IMR-90 (cell line): ENCODE data around the gene CREB5. TPM values are rescaled to one million over a fixed set of nuclear protein-coding genes. Genes with fewer than 3 reads are reported as not detected.

Source experiments
- ATAC-seq: fragments of 200-7000 bp; cut with Tn5 transposase; 2 replicates; pipeline ENCODE4 v1.9.1; 2020; ENCODE audit warnings: low read depth, mild to moderate bottlenecking, moderate library complexity
- BruUV-seq: library from RNA; stranded (reverse); fragments of 400-500 nt; replicated peaks from 2 replicates; lab custom pipeline; 2021; lab: Mats Ljungman, UMichigan
- CTCF ChIA-PET: fragments of 300-600 bp; formaldehyde crosslinking; extraction: SDS; loops from one replicate; lab custom pipeline; 2021; ENCODE audit warnings: antibody characterized with exemption; lab: Yijun Ruan, JAX
- POLR2A ChIA-PET: fragments of 300-600 bp; sonication (Branson Sonifier 250); formaldehyde crosslinking; loops from one replicate; lab custom pipeline; 2022; ENCODE audit warnings: antibody characterized with exemption; ENCODE audit not compliant: unreplicated experiment; lab: Charles Lee
- DNase-seq: peaks from one replicate; pipeline ENCODE4 v3.0.0; 2013
- H2AFZ ChIP-seq: replicated peaks from 2 replicates; pipeline ENCODE3; 2013; ENCODE audit warnings: low read length, mild to moderate bottlenecking; ENCODE audit not compliant: poor library complexity
- H2AK5ac ChIP-seq: 2 replicates; pipeline ENCODE4 v1.6.1; 2013; ENCODE audit warnings: low read depth, low read length, inconsistent platforms
- H2AK9ac ChIP-seq: replicated peaks from 2 replicates; pipeline ENCODE3; 2013; ENCODE audit warnings: mild to moderate bottlenecking, low read depth, low read length, moderate library complexity; ENCODE audit not compliant: poor library complexity
- H2BK120ac ChIP-seq: 2 replicates; pipeline ENCODE4 v1.6.1; 2013; ENCODE audit warnings: low read depth, low read length, inconsistent platforms
- H2BK15ac ChIP-seq: 3 replicates; pipeline ENCODE4 v1.6.1; 2013; ENCODE audit warnings: low read depth, low read length, inconsistent platforms
- H2BK20ac ChIP-seq: 2 replicates; pipeline ENCODE4 v1.6.1; 2013; ENCODE audit warnings: low read depth, mild to moderate bottlenecking, inconsistent platforms, low read length, moderate library complexity
- H2BK5ac ChIP-seq: 2 replicates; pipeline ENCODE4 v1.6.1; 2013; ENCODE audit warnings: mild to moderate bottlenecking, low read depth, low read length, inconsistent platforms; ENCODE audit not compliant: poor library complexity, severe bottlenecking
- H3K14ac ChIP-seq: replicated peaks from 2 replicates; pipeline ENCODE4 v1.6.1; 2013; ENCODE audit warnings: low read depth, low read length, inconsistent platforms
- H3K18ac ChIP-seq: 2 replicates; pipeline ENCODE4 v1.6.1; 2013; ENCODE audit warnings: low read depth, low read length, control low read depth
- H3K23ac ChIP-seq: 2 replicates; pipeline ENCODE4 v1.6.1; 2013; ENCODE audit warnings: low read depth, low read length, inconsistent platforms
- H3K27ac ChIP-seq: 2 replicates; pipeline ENCODE4 v1.5.1; 2013; ENCODE audit warnings: mild to moderate bottlenecking, control low read depth, low read length; ENCODE audit not compliant: insufficient read depth
- H3K27me3 ChIP-seq: 2 replicates; pipeline ENCODE4 v1.6.1; 2013; ENCODE audit warnings: low read length; ENCODE audit not compliant: control insufficient read depth, insufficient read depth
- H3K36me3 ChIP-seq: 2 replicates; pipeline ENCODE4 v1.6.1; 2013; ENCODE audit warnings: low read length, mixed read lengths; ENCODE audit not compliant: control insufficient read depth, insufficient read depth
- H3K4ac ChIP-seq: 2 replicates; pipeline ENCODE4 v1.6.1; 2013; ENCODE audit warnings: low read depth, low read length, inconsistent platforms
- H3K4me1 ChIP-seq: 2 replicates; pipeline ENCODE4 v1.6.1; 2013; ENCODE audit warnings: low read length, mixed read lengths; ENCODE audit not compliant: control insufficient read depth, insufficient read depth
- H3K4me2 ChIP-seq: 2 replicates; pipeline ENCODE4 v1.6.1; 2013; ENCODE audit warnings: low read depth, mild to moderate bottlenecking, control low read depth, low read length, moderate library complexity
- H3K4me3 ChIP-seq: 2 replicates; pipeline ENCODE4 v1.5.1; 2013; ENCODE audit warnings: low read depth, mild to moderate bottlenecking, control low read depth, low read length, moderate library complexity; ENCODE audit not compliant: insufficient read depth
- H3K56ac ChIP-seq: 2 replicates; pipeline ENCODE4 v1.6.1; 2013; ENCODE audit warnings: low read length, inconsistent platforms; ENCODE audit not compliant: insufficient read depth; ENCODE audit errors: extremely low read depth
- H3K79me1 ChIP-seq, 2 experiments: 2 replicates each; pipeline ENCODE4 v1.6.1; 2013; ENCODE audit warnings: low read length in 2 of 2, inconsistent platforms in 1 of 2, low read depth in 1 of 2
- H3K9ac ChIP-seq: 2 replicates; pipeline ENCODE4 v1.6.1; 2013; ENCODE audit warnings: low read depth, low read length, control low read depth
- H3K9me1 ChIP-seq: 2 replicates; pipeline ENCODE4 v1.6.1; 2013; ENCODE audit warnings: low read length, inconsistent platforms; ENCODE audit not compliant: insufficient read depth
- H3K9me3 ChIP-seq: 2 replicates; pipeline ENCODE4 v1.6.1; 2013; ENCODE audit warnings: low read length; ENCODE audit not compliant: control insufficient read depth, insufficient read depth
- H4K20me1 ChIP-seq: 2 replicates; pipeline ENCODE4 v1.6.1; 2013; ENCODE audit warnings: low read length, inconsistent platforms; ENCODE audit not compliant: insufficient read depth
- H4K5ac ChIP-seq: 2 replicates; pipeline ENCODE4 v1.6.1; 2013; ENCODE audit warnings: mild to moderate bottlenecking, low read depth, low read length, control low read depth
- H4K8ac ChIP-seq, 2 experiments: 2 replicates each; pipeline ENCODE4 v1.6.1; 2013; ENCODE audit warnings: low read depth in 2 of 2, low read length in 2 of 2, control low read depth in 1 of 2, inconsistent platforms in 1 of 2
- H4K91ac ChIP-seq: 2 replicates; pipeline ENCODE4 v1.6.1; 2013; ENCODE audit warnings: low read depth, low read length, inconsistent platforms; ENCODE audit not compliant: insufficient read depth
- CEBPB ChIP-seq: IDR thresholded peaks from 2 replicates; pipeline ENCODE4 v1.6.1; 2012; ENCODE audit warnings: low read depth, low read length, improper control_type of control experiment
- FOS ChIP-seq: fragments of 150-350 bp; IDR thresholded peaks from 2 replicates; pipeline ENCODE4 v1.6.1; 2016; ENCODE audit warnings: low read depth, low read length
- WGBS, 2 experiments: methylation state at CpG; one replicate each; pipeline versions ENCODE4 v1.1.5 to v1.1.7; 2013; ENCODE audit warnings: missing lambda C conversion rate in 2 of 2; ENCODE audit not compliant: insufficient read length in 1 of 2; ENCODE audit errors: extremely low coverage in 2 of 2; 5-methylcytosine and 5-hydroxymethylcytosine counted together
- dilution Hi-C: fragments of 300-500 bp; cut with HindIII; formaldehyde crosslinking; loops from one replicate; pipeline ENCODE4 v1.14.3; 2018; ENCODE audit warnings: low sequenced_read_pairs; ENCODE audit not compliant: unreplicated experiment
- in situ Hi-C: fragments of 300-500 bp; cut with MboI; formaldehyde crosslinking; loops from 3 replicates; pipeline ENCODE4 v1.14.3; 2019; ENCODE audit warnings: low sequenced_read_pairs, inconsistent platforms, mixed read lengths
- intact Hi-C: fragments of 100-400 bp; cut with micrococcal nuclease; formaldehyde crosslinking; loops from 2 replicates; pipeline ENCODE4 v1.10.0; 2022
- polyA plus RNA-seq, 3 experiments: library from polyadenylated mRNA; depleted of rRNA; stranded (reverse); fragments of >200 nt; gene quantifications; 2 replicates each; pipeline ENCODE4 v1.2.3, GENCODE V29; 2012; ENCODE audit warnings: low replicate concordance in 1 of 3
- total RNA-seq: library from RNA; depleted of rRNA; stranded (reverse); fragments of >200 nt; gene quantifications from 2 replicates; pipeline ENCODE4 v1.2.3, GENCODE V29; 2012
- TF ChIP-seq, protein P1 (sequence below): conservative IDR thresholded peaks from 2 replicates; pipeline ENCODE4 v1.5.1; 2012; ENCODE audit warnings: mild to moderate bottlenecking, low read depth, low read length, improper control_type of control experiment

CREB5 gene
- total and polyA plus RNA-seq, 2 of the 4 experiments (the other 2 are of a cell fraction) = 7.3 to 13.1 TPM

DNA sequence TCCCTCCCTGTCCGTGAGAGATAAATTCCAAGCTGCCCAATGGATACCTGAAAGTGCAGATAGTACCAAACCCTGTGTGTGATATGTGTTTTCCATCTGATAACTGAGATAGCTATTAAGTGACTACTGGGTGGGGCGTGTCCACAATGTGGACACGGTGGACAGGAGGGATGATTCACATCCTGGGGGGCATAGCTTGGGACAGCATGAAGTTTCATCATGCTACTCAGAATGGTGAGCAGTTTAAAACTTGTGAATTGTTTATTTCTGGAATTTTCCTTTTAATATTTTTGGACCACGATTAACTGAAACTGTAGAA is 158.6 kb downstream of the CREB5 start:
- Histone ChIP-seq H4K5ac (peak overlapping the region; percentile 25; the same call in 1 of the 2 replicates), H3K56ac (no peak overlapping the region), H2AK9ac (no peak overlapping the region), H2BK120ac (peak overlapping the region; percentile 26; the same call in 1 of the 2 replicates), H3K79me1 (no peaks in the 10 kb centered on the region), H3K27me3 (no peaks in the 10 kb centered on the region), H3K18ac (no peak overlapping the region), H3K36me3 (no peaks in the 10 kb centered on the region), H2AFZ (peak overlapping the region; percentile 37), H3K9ac (no peak overlapping the region), H3K4me2 (no peak overlapping the region), H2BK5ac (peak overlapping the region; percentile 11), H3K27ac (no peak overlapping the region), H3K9me1 (no peaks in the 10 kb centered on the region), H2BK15ac (peak overlapping the region; percentile 38; the same call in 1 of the 3 replicates), H4K91ac (no peak overlapping the region; the same call in 1 of the 2 replicates), H4K20me1 (no peaks in the 10 kb centered on the region), H3K23ac (no peak overlapping the region), H3K4ac (0 out of 2 replicates have a peak overlapping the region, but pooled peaks have one; percentile 10), H4K8ac (peak overlapping the region; percentile 5 to 18; a peak in 1 of 4 replicates), H2BK20ac (0 out of 2 replicates have a peak overlapping the region, but pooled peaks have one; percentile 5), H3K4me1 (peaks cover 3% of the 10 kb centered on the region; the same call in 1 of the 2 replicates), H2AK5ac (no peak overlapping the region), H3K4me3 (no peak overlapping the region), H3K9me3 (no peaks in the 10 kb centered on the region), H3K14ac (peak overlapping the region; percentile 48; the same call in 1 of the 2 replicates)
- ChIA-PET CTCF (no interaction called here), POLR2A (no interaction called here)
- WGBS, 2 experiments = no CpG with 5 or more reads among the region's 4 CpGs
- dilution Hi-C loops = no loop called here
- peak; percentile 56 for DNase-seq
- TF ChIP-seq, protein P1, sequence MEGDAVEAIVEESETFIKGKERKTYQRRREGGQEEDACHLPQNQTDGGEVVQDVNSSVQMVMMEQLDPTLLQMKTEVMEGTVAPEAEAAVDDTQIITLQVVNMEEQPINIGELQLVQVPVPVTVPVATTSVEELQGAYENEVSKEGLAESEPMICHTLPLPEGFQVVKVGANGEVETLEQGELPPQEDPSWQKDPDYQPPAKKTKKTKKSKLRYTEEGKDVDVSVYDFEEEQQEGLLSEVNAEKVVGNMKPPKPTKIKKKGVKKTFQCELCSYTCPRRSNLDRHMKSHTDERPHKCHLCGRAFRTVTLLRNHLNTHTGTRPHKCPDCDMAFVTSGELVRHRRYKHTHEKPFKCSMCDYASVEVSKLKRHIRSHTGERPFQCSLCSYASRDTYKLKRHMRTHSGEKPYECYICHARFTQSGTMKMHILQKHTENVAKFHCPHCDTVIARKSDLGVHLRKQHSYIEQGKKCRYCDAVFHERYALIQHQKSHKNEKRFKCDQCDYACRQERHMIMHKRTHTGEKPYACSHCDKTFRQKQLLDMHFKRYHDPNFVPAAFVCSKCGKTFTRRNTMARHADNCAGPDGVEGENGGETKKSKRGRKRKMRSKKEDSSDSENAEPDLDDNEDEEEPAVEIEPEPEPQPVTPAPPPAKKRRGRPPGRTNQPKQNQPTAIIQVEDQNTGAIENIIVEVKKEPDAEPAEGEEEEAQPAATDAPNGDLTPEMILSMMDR = no peak
- TF ChIP-seq FOS (no peak), CEBPB (peak; percentile 60; the same call in 1 of the 2 replicates)
- in situ Hi-C loops = no loop called here
- intact Hi-C loops = no loop called here
- ATAC-seq = no peak; the same call in 1 of the 2 replicates
- no TSS peak for BruUV-seq
